ENCODE data around the gene ARHGEF28. TPM values are rescaled to one million over a fixed set of nuclear protein-coding genes. Genes with fewer than 3 reads are reported as not detected.

The ARHGEF28 gene
- total and polyA plus RNA-seq, 5 donors, result 1.1 to 1.7 (median 1.4) TPM

GRCh38 chr5:73682176-73682575, 56.2 kb downstream of the ARHGEF28 start:
- ATAC-seq, result no peak
- Histone ChIP-seq H3K4me3 (ENCODE audit: low read length) (no peak overlapping the region), H3K27ac (ENCODE audit: low read length) (no peak overlapping the region), H3K4me1 (ENCODE audit: control insufficient read depth, insufficient read depth, low read length) (no peaks in the 10 kb centered on the region), H3K9me3 (ENCODE audit: control insufficient read depth, low read length) (no peaks in the 10 kb centered on the region), H3K27me3 (ENCODE audit: control insufficient read depth, insufficient read depth) (no peaks in the 10 kb centered on the region)
- intact Hi-C loops (cut with DNase I), result no loop called here
- DNase-seq, result no peak
- 81% methylated on average over 1 of the region's 1 CpG for WGBS

GRCh38 chr5:73684691-73685090, 58.7 kb downstream of the ARHGEF28 start:
- no peaks in the 10 kb centered on the region for H3K4me1 ChIP-seq (ENCODE audit: control insufficient read depth, insufficient read depth, low read length)
- H3K9me3 ChIP-seq (ENCODE audit: control insufficient read depth, low read length), result no peaks in the 10 kb centered on the region
- DNase-seq, result no peak
- ATAC-seq, result no peak
- no peak overlapping the region for H3K27ac ChIP-seq (ENCODE audit: low read length)
- intact Hi-C loops (cut with DNase I), result no loop called here
- H3K27me3 ChIP-seq (ENCODE audit: control insufficient read depth, insufficient read depth), result no peaks in the 10 kb centered on the region
- WGBS, result 85% methylated on average over 7 of the region's 7 CpGs
- no peak overlapping the region for H3K4me3 ChIP-seq (ENCODE audit: low read length)

GRCh38 chr5:73686912-73687311, 60.9 kb downstream of the ARHGEF28 start:
- 62% methylated on average over 1 of the region's 1 CpG for WGBS
- Histone ChIP-seq H3K27me3 (ENCODE audit: control insufficient read depth, insufficient read depth) (no peaks in the 10 kb centered on the region), H3K9me3 (ENCODE audit: control insufficient read depth, low read length) (no peaks in the 10 kb centered on the region), H3K4me3 (ENCODE audit: low read length) (no peak overlapping the region), H3K4me1 (ENCODE audit: control insufficient read depth, insufficient read depth, low read length) (no peaks in the 10 kb centered on the region), H3K27ac (ENCODE audit: low read length) (no peak overlapping the region)
- ATAC-seq (no peak), DNase-seq (no peak)
- intact Hi-C loops (cut with DNase I), result no loop called here

GRCh38 chr5:73687357-73687756, 61.4 kb downstream of the ARHGEF28 start:
- Histone ChIP-seq H3K4me3 (ENCODE audit: low read length) (no peak overlapping the region), H3K9me3 (ENCODE audit: control insufficient read depth, low read length) (no peaks in the 10 kb centered on the region), H3K27ac (ENCODE audit: low read length) (no peak overlapping the region), H3K27me3 (ENCODE audit: control insufficient read depth, insufficient read depth) (no peaks in the 10 kb centered on the region), H3K4me1 (ENCODE audit: control insufficient read depth, insufficient read depth, low read length) (no peaks in the 10 kb centered on the region)
- WGBS, result 88% methylated on average over 1 of the region's 1 CpG
- ATAC-seq (no peak), DNase-seq (no peak)
- intact Hi-C loops (cut with DNase I), result no loop called here

GRCh38 chr5:73690015-73690414, 64.0 kb downstream of the ARHGEF28 start:
- intact Hi-C loops (cut with DNase I), result no loop called here
- Histone ChIP-seq H3K9me3 (ENCODE audit: control insufficient read depth, low read length) (no peaks in the 10 kb centered on the region), H3K27ac (ENCODE audit: low read length) (no peak overlapping the region), H3K4me3 (ENCODE audit: low read length) (no peak overlapping the region), H3K4me1 (ENCODE audit: control insufficient read depth, insufficient read depth, low read length) (peaks cover 2% of the 10 kb centered on the region), H3K27me3 (ENCODE audit: control insufficient read depth, insufficient read depth) (no peaks in the 10 kb centered on the region)
- no peak for ATAC-seq
- 61% methylated on average over 3 of the region's 3 CpGs for WGBS
- no peak for DNase-seq

- Histone ChIP-seq H3K27ac (ENCODE audit: low read length) (no peak overlapping the region), H3K9me3 (ENCODE audit: control insufficient read depth, low read length) (no peaks in the 10 kb centered on the region), H3K4me3 (ENCODE audit: low read length) (no peak overlapping the region), H3K4me1 (ENCODE audit: control insufficient read depth, insufficient read depth, low read length) (peaks cover 2% of the 10 kb centered on the region), H3K27me3 (ENCODE audit: control insufficient read depth, insufficient read depth) (no peaks in the 10 kb centered on the region)
- no peak for ATAC-seq
- WGBS, result 99% methylated on average over 3 of the region's 3 CpGs
- DNase-seq, result no peak
- intact Hi-C loops (cut with DNase I), result no loop called here
Measured at GRCh38 chr5:73691302-73692080, 65.5 kb downstream of the ARHGEF28 start.

GRCh38 chr5:73692166-73692640, 66.2 kb downstream of the ARHGEF28 start:
- Histone ChIP-seq H3K4me1 (ENCODE audit: control insufficient read depth, insufficient read depth, low read length) (peaks cover 2% of the 10 kb centered on the region), H3K27ac (ENCODE audit: low read length) (no peak overlapping the region), H3K4me3 (ENCODE audit: low read length) (no peak overlapping the region), H3K9me3 (ENCODE audit: control insufficient read depth, low read length) (no peaks in the 10 kb centered on the region), H3K27me3 (ENCODE audit: control insufficient read depth, insufficient read depth) (no peaks in the 10 kb centered on the region)
- ATAC-seq (no peak), DNase-seq (no peak)
- intact Hi-C loops (cut with DNase I), result no loop called here
- 69% methylated on average over 2 of the region's 2 CpGs for WGBS

GRCh38 chr5:73692981-73693380, 67.0 kb downstream of the ARHGEF28 start:
- intact Hi-C loops (cut with DNase I), result no loop called here
- WGBS, result 82% methylated on average over 2 of the region's 2 CpGs
- Histone ChIP-seq H3K27ac (ENCODE audit: low read length) (no peak overlapping the region), H3K9me3 (ENCODE audit: control insufficient read depth, low read length) (no peaks in the 10 kb centered on the region), H3K4me3 (ENCODE audit: low read length) (no peak overlapping the region), H3K27me3 (ENCODE audit: control insufficient read depth, insufficient read depth) (no peaks in the 10 kb centered on the region), H3K4me1 (ENCODE audit: control insufficient read depth, insufficient read depth, low read length) (peaks cover 2% of the 10 kb centered on the region)
- ATAC-seq, result no peak
- DNase-seq, result no peak

GRCh38 chr5:73693573-73694061, 67.6 kb downstream of the ARHGEF28 start:
- intact Hi-C loops (cut with DNase I), result no loop called here
- ATAC-seq (peak in 1 of 2 donors; percentile 26), DNase-seq (peak in 1 of 3 donors; percentile 65)
- 69% methylated on average over 4 of the region's 4 CpGs for WGBS
- Histone ChIP-seq H3K27ac (ENCODE audit: low read length) (no peak overlapping the region), H3K9me3 (ENCODE audit: control insufficient read depth, low read length) (no peaks in the 10 kb centered on the region), H3K4me3 (ENCODE audit: low read length) (no peak overlapping the region), H3K27me3 (ENCODE audit: control insufficient read depth, insufficient read depth) (no peaks in the 10 kb centered on the region), H3K4me1 (ENCODE audit: control insufficient read depth, insufficient read depth, low read length) (peaks cover 2% of the 10 kb centered on the region)

GRCh38 chr5:73694089-73694488, 68.1 kb downstream of the ARHGEF28 start:
- Histone ChIP-seq H3K4me1 (ENCODE audit: control insufficient read depth, insufficient read depth, low read length) (peaks cover 2% of the 10 kb centered on the region), H3K4me3 (ENCODE audit: low read length) (no peak overlapping the region), H3K27ac (ENCODE audit: low read length) (no peak overlapping the region), H3K9me3 (ENCODE audit: control insufficient read depth, low read length) (no peaks in the 10 kb centered on the region), H3K27me3 (ENCODE audit: control insufficient read depth, insufficient read depth) (no peaks in the 10 kb centered on the region)
- WGBS, result 49% methylated on average over 2 of the region's 2 CpGs
- DNase-seq, result no peak
- intact Hi-C loops (cut with DNase I), result no loop called here
- ATAC-seq, result no peak

- H3K4me3 ChIP-seq (ENCODE audit: low read length), result no peak overlapping the region
- peaks cover 2% of the 10 kb centered on the region for H3K4me1 ChIP-seq (ENCODE audit: control insufficient read depth, insufficient read depth, low read length)
- no peaks in the 10 kb centered on the region for H3K27me3 ChIP-seq (ENCODE audit: control insufficient read depth, insufficient read depth)
- ATAC-seq, result no peak
- WGBS, result 86% methylated on average over 3 of the region's 3 CpGs
- no peak overlapping the region for H3K27ac ChIP-seq (ENCODE audit: low read length)
- intact Hi-C loops (cut with DNase I), result no loop called here
- H3K9me3 ChIP-seq (ENCODE audit: control insufficient read depth, low read length), result no peaks in the 10 kb centered on the region
- DNase-seq, result no peak
Measured at GRCh38 chr5:73698011-73698410, 72.0 kb downstream of the ARHGEF28 start.

All from right cardiac atrium (tissue), 5 donors.